ENCODE measurements around the gene SPIRE2. TPM values are rescaled to one million over a fixed set of nuclear protein-coding genes. Genes with fewer than 3 reads are reported as not detected.

SPIRE2 gene
- total RNA-seq, 1 donor from 2014 or later: 0.79 TPM

GRCh38 chr16:89917773-89918452 is 89.6 kb downstream of the SPIRE2 start:
- H3K4me3 ChIP-seq (ENCODE audit: low read depth, low read length): peak overlapping the region; percentile 27
- no peak for TF ChIP-seq CTCF (IDR thresholded peaks at IDR 0.05; ENCODE audit: insufficient read depth, low read length, severe bottlenecking)

GRCh38 chr16:89918453-89919347 is 90.4 kb downstream of the SPIRE2 start, which contains the start of gene MC1R:
Gene MC1R (plus strand): TSS chr16:89918862. CDS start chr16:89919259, 397 bp downstream.
- Histone ChIP-seq H3K36me3 (ENCODE audit: control insufficient read depth, insufficient read depth, low read length) (no peaks in the 10 kb centered on the region), H3K27me3 (ENCODE audit: control insufficient read depth, insufficient read depth, low read length) (no peaks in the 10 kb centered on the region), H3K4me3 (ENCODE audit: low read depth, low read length) (peak within 1 kb of the TSS; percentile 27)
- TF ChIP-seq CTCF (IDR thresholded peaks at IDR 0.05; ENCODE audit: insufficient read depth, low read length, severe bottlenecking): peak; percentile 42
- no peak for DNase-seq (ENCODE audit: low read depth)
- FAIRE-seq: no peak

More at GRCh38 chr16:89917773-89918452, 89.6 kb downstream of the SPIRE2 start:
- DNase-seq (ENCODE audit: low read depth) (peak; percentile 78), FAIRE-seq (no peak)
- Histone ChIP-seq H3K36me3 (ENCODE audit: control insufficient read depth, insufficient read depth, low read length) (peaks cover 2% of the 10 kb centered on the region), H3K27me3 (ENCODE audit: control insufficient read depth, insufficient read depth, low read length) (no peaks in the 10 kb centered on the region)

GRCh38 chr16:89919535-89920406 is 91.5 kb downstream of the SPIRE2 start:
- Histone ChIP-seq H3K4me3 (ENCODE audit: low read depth, low read length) (no peak overlapping the region), H3K27me3 (ENCODE audit: control insufficient read depth, insufficient read depth, low read length) (no peaks in the 10 kb centered on the region), H3K36me3 (ENCODE audit: control insufficient read depth, insufficient read depth, low read length) (no peaks in the 10 kb centered on the region)
- FAIRE-seq (no peak), DNase-seq (ENCODE audit: low read depth) (no peak)
- TF ChIP-seq CTCF (IDR thresholded peaks at IDR 0.05; ENCODE audit: insufficient read depth, low read length, severe bottlenecking): no peak

- FAIRE-seq: no peak
- DNase-seq (ENCODE audit: low read depth): peak; percentile 32
- no peak for TF ChIP-seq CTCF (IDR thresholded peaks at IDR 0.05; ENCODE audit: insufficient read depth, low read length, severe bottlenecking)
- Histone ChIP-seq H3K27me3 (ENCODE audit: control insufficient read depth, insufficient read depth, low read length) (no peaks in the 10 kb centered on the region), H3K36me3 (ENCODE audit: control insufficient read depth, insufficient read depth, low read length) (no peaks in the 10 kb centered on the region), H3K4me3 (ENCODE audit: low read depth, low read length) (no peak overlapping the region)
Observed at GRCh38 chr16:89920723-89921122, 92.4 kb downstream of the SPIRE2 start.

Other genes with a start within 250 kb of the SPIRE2 start
- 0.26 TPM in 1 of 2 replicates, not detected in the other for gene DPEP1, start 214.8 kb upstream of the SPIRE2 start, total RNA-seq
- 101 and 162 TPM in 2 replicates for gene CHMP1A, start 170.8 kb upstream of the SPIRE2 start, total RNA-seq
- gene SPATA33, start 170.6 kb upstream of the SPIRE2 start, total RNA-seq: 1.3 and 2.3 TPM in 2 replicates
- 30.5 and 280 TPM in 2 replicates for gene CDK10, start 141.8 kb upstream of the SPIRE2 start, total RNA-seq
- 12.1 and 14.2 TPM in 2 replicates for gene SPATA2L, start 126.8 kb upstream of the SPIRE2 start, total RNA-seq
- gene VPS9D1, start 107.6 kb upstream of the SPIRE2 start, total RNA-seq: 3.4 and 4.6 TPM in 2 replicates
- 12.9 and 15.5 TPM in 2 replicates for gene ZNF276, start 106.9 kb upstream of the SPIRE2 start, total RNA-seq
- 0.79 and 1.2 TPM in 2 replicates for gene FANCA, start 11.8 kb upstream of the SPIRE2 start, total RNA-seq
- 69.5 and 140 TPM in 2 replicates for gene TCF25, start 45.1 kb downstream of the SPIRE2 start, total RNA-seq
- gene MC1R, start 90.4 kb downstream of the SPIRE2 start, total RNA-seq: 1.6 and 4.1 TPM in 2 replicates
- 23.7 and 24.5 TPM in 2 replicates for gene TUBB3, start 94.9 kb downstream of the SPIRE2 start, total RNA-seq
- gene DEF8, start 120.3 kb downstream of the SPIRE2 start, total RNA-seq: 62.9 and 80.6 TPM in 2 replicates
- 1.3 and 5.6 TPM in 2 replicates for gene DBNDD1, start 191.0 kb downstream of the SPIRE2 start, total RNA-seq
- not detected in 2 replicates for gene PRDM7, start 248.9 kb downstream of the SPIRE2 start, total RNA-seq